MG63 (cell line): ENCODE data around the gene NEDD9. TPM values are rescaled to one million over a fixed set of nuclear protein-coding genes. Genes with fewer than 3 reads are reported as not detected.

ENCODE experiments used
- DNase-seq: peaks from one replicate; pipeline ENCODE4 v3.0.0-alpha.2; 2020
- H3K27me3 ChIP-seq: fragments of 250-450 bp; sonication (Bioruptor Pico); 2 replicates; pipeline ENCODE4 v1.5.1; 2020; ENCODE audit warnings: mild to moderate bottlenecking, moderate library complexity
- H3K36me3 ChIP-seq: fragments of 250-450 bp; sonication (Bioruptor Pico); 2 replicates; pipeline ENCODE4 v1.5.1; 2020; ENCODE audit warnings: mild to moderate bottlenecking, moderate library complexity
- H3K4me3 ChIP-seq: fragments of 250-450 bp; sonication (Bioruptor Pico); 2 replicates; pipeline ENCODE4 v1.5.1; 2020; ENCODE audit warnings: mild to moderate bottlenecking, moderate library complexity
- H3K9me3 ChIP-seq: fragments of 250-450 bp; sonication (Bioruptor Pico); 2 replicates; pipeline ENCODE4 v1.5.1; 2020; ENCODE audit warnings: mild to moderate bottlenecking, moderate library complexity
- total RNA-seq: library from RNA; depleted of rRNA; stranded (reverse); fragments of >200 nt; shearing (Covaris generic); gene quantifications from 2 replicates; pipeline ENCODE4 v1.2.3, GENCODE V29; 2014; ENCODE audit warnings: low replicate concordance

Gene NEDD9
- total RNA-seq, 1 experiment from 2014 or later: 8.9 TPM

GRCh38 chr6:11185204-11185842, 47.1 kb downstream of the NEDD9 start:
- peaks cover 21% of the 10 kb centered on the region for H3K36me3 ChIP-seq
- H3K27me3 ChIP-seq: no peaks in the 10 kb centered on the region
- DNase-seq: no peak
- H3K4me3 ChIP-seq: no peak overlapping the region
- no peaks in the 10 kb centered on the region for H3K9me3 ChIP-seq

- Histone ChIP-seq H3K9me3 (no peaks in the 10 kb centered on the region), H3K36me3 (peaks cover 12% of the 10 kb centered on the region), H3K27me3 (no peaks in the 10 kb centered on the region), H3K4me3 (no peak overlapping the region)
- DNase-seq: no peak
Measured at GRCh38 chr6:11183761-11184362, 48.6 kb downstream of the NEDD9 start.

- H3K27me3 ChIP-seq: no peaks in the 10 kb centered on the region
- H3K36me3 ChIP-seq: 0 out of 2 replicates have a peak, but pooled peaks cover 4% of the 10 kb centered on the region
- no peak overlapping the region for H3K4me3 ChIP-seq
- H3K9me3 ChIP-seq: no peaks in the 10 kb centered on the region
- DNase-seq: no peak
Measured at GRCh38 chr6:11181478-11182136, 50.9 kb downstream of the NEDD9 start.

- no peaks in the 10 kb centered on the region for H3K27me3 ChIP-seq
- H3K36me3 ChIP-seq: no peaks in the 10 kb centered on the region
- H3K4me3 ChIP-seq: no peak overlapping the region
- DNase-seq: no peak
- H3K9me3 ChIP-seq: no peaks in the 10 kb centered on the region
Measured at GRCh38 chr6:11179419-11180202, 52.9 kb downstream of the NEDD9 start.

GRCh38 chr6:11179088-11179418, 53.4 kb downstream of the NEDD9 start:
- Histone ChIP-seq H3K9me3 (no peaks in the 10 kb centered on the region), H3K4me3 (no peak overlapping the region), H3K27me3 (no peaks in the 10 kb centered on the region), H3K36me3 (no peaks in the 10 kb centered on the region)
- no peak for DNase-seq

- no peaks in the 10 kb centered on the region for H3K9me3 ChIP-seq
- no peak for DNase-seq
- H3K36me3 ChIP-seq: no peaks in the 10 kb centered on the region
- no peaks in the 10 kb centered on the region for H3K27me3 ChIP-seq
- H3K4me3 ChIP-seq: no peak overlapping the region
Measured at GRCh38 chr6:11177271-11177670, 55.2 kb downstream of the NEDD9 start.

GRCh38 chr6:11174242-11174611, 58.2 kb downstream of the NEDD9 start:
- H3K9me3 ChIP-seq: no peaks in the 10 kb centered on the region
- no peak overlapping the region for H3K4me3 ChIP-seq
- no peaks in the 10 kb centered on the region for H3K27me3 ChIP-seq
- no peaks in the 10 kb centered on the region for H3K36me3 ChIP-seq
- DNase-seq: no peak

GRCh38 chr6:11172501-11173327, 59.8 kb downstream of the NEDD9 start:
- no peak overlapping the region for H3K4me3 ChIP-seq
- peak; percentile 32 for DNase-seq

GRCh38 chr6:11171952-11172351, 60.5 kb downstream of the NEDD9 start:
- Histone ChIP-seq H3K36me3 (no peaks in the 10 kb centered on the region), H3K4me3 (no peak overlapping the region), H3K27me3 (no peaks in the 10 kb centered on the region), H3K9me3 (no peaks in the 10 kb centered on the region)
- DNase-seq: no peak

More at GRCh38 chr6:11172501-11173327, 59.8 kb downstream of the NEDD9 start:
- Histone ChIP-seq H3K36me3 (no peaks in the 10 kb centered on the region), H3K9me3 (no peaks in the 10 kb centered on the region), H3K27me3 (no peaks in the 10 kb centered on the region)

- no peak for DNase-seq
- Histone ChIP-seq H3K9me3 (no peaks in the 10 kb centered on the region), H3K36me3 (no peaks in the 10 kb centered on the region), H3K4me3 (no peak overlapping the region), H3K27me3 (no peaks in the 10 kb centered on the region)
Measured at GRCh38 chr6:11168091-11168635, 64.3 kb downstream of the NEDD9 start.

- Histone ChIP-seq H3K36me3 (no peaks in the 10 kb centered on the region), H3K27me3 (no peaks in the 10 kb centered on the region), H3K9me3 (no peaks in the 10 kb centered on the region), H3K4me3 (no peak overlapping the region)
- DNase-seq: no peak
Measured at GRCh38 chr6:11166948-11167347, 65.5 kb downstream of the NEDD9 start.

- Histone ChIP-seq H3K9me3 (no peaks in the 10 kb centered on the region), H3K4me3 (no peak overlapping the region), H3K27me3 (no peaks in the 10 kb centered on the region), H3K36me3 (no peaks in the 10 kb centered on the region)
- DNase-seq: no peak
Measured at GRCh38 chr6:11164717-11165646, 67.5 kb downstream of the NEDD9 start.

GRCh38 chr6:11163932-11164331, 68.5 kb downstream of the NEDD9 start:
- no peaks in the 10 kb centered on the region for H3K36me3 ChIP-seq
- DNase-seq: no peak
- H3K27me3 ChIP-seq: no peaks in the 10 kb centered on the region
- H3K9me3 ChIP-seq: no peaks in the 10 kb centered on the region
- no peak overlapping the region for H3K4me3 ChIP-seq

GRCh38 chr6:11162262-11162661, 70.2 kb downstream of the NEDD9 start:
- DNase-seq: no peak
- H3K27me3 ChIP-seq: no peaks in the 10 kb centered on the region
- H3K36me3 ChIP-seq: no peaks in the 10 kb centered on the region
- H3K9me3 ChIP-seq: peaks cover 4% of the 10 kb centered on the region
- no peak overlapping the region for H3K4me3 ChIP-seq
